Astrocyte (in vitro differentiated cells and primary cell): ENCODE measurements around the gene POC1B.

Experiments
- CTCF ChIP-seq: IDR thresholded peaks from 2 replicates; pipeline ENCODE4 v1.5.1; 2011; ENCODE audit warnings: low read depth, mild to moderate bottlenecking, inconsistent platforms, low read length, moderate library complexity; ENCODE audit not compliant: insufficient read depth
- EZH2 ChIP-seq: IDR thresholded peaks from 2 replicates; pipeline ENCODE4 v1.6.1; 2012; ENCODE audit warnings: mild to moderate bottlenecking, low read length, inconsistent platforms; ENCODE audit not compliant: insufficient read depth

DNA sequence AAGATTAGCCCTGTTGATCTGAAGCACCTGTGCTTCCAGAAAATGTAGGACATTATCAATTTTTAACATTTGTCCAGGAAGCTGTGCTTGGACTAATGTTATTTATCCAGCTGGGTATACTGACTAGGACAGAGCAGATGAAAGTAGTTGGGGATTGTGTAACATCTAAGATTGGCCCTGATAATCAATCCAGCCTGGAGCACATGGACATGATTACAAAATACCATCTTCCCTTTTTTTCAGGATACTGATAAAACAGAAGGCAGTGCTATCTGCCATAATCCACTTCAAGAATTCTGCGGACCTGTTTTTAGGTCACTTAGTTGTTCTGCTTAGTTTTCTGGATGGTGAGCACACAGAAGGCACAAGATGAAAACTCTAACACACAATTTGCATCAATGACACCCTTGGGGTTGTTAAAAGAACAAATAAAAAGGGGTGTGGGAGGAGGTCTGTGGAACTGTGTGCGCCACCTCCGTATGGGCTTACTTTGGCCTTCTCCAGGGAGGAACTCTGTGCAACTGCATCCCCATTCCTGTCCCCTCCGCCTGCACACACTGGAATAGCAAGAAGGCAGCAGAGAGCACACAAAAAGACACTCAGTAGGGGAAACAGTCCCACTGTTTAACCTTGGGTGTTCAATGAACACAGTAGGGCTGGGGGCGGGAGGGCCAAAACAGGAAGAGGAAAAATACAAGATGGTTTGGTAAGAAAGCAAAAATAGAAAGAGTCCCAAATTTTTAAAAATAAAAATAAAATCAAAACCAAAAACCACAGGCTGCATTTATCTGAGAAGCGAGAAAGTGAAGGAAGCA, 142.4 kb downstream of the POC1B start:
- TF ChIP-seq CTCF (no peak), EZH2 (no peak)
